HG03521 (cell line): ENCODE measurements around the gene TGFBR3.

Experiments used
- ATAC-seq: cut with Tn5 transposase; IDR thresholded peaks from one replicate; pipeline ENCODE4 v1.9.1; 2021; ENCODE audit warnings: mild to moderate bottlenecking, moderate library complexity; ENCODE audit not compliant: unreplicated experiment

The TGFBR3 gene

DNA sequence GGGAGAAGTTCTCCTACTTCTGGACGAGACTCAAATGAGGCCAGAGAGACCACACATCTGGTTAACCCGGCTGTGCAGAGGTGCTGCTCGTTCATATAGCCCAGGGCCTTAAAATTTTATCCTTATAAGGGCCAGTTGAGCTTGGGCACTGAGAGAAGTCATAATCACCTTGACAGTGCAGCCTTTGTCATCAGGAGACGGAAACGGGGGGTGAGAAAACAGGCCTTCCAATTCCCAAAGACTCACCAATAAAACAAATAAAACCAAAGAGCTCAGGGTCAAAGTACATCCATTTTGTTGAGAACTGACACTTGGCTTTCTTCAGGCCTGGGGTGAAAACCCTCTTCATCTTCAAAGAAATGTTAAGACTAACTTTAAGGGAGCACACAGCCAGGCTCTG is 167.1 kb downstream of the TGFBR3 start:
- ATAC-seq = no peak

DNA sequence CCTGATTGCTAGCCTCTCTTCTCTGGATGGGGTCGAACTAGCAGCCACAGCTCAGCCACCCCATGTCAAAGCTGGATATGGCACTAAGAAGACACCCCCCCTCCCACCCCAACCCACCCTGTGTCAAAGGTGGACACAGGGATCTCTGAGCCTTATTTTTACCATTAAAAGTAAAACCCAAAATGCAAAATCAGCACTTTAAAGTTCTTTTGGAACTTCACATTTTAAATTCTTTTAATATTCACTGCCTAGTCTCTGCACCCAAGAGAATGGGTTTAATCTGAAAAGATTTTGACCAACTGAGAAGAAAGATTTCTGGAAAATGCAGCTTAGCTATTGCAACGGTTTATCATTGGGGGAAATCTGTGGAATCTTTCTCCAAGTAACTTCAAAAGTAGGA is 167.6 kb downstream of the TGFBR3 start:
- no peak for ATAC-seq

DNA sequence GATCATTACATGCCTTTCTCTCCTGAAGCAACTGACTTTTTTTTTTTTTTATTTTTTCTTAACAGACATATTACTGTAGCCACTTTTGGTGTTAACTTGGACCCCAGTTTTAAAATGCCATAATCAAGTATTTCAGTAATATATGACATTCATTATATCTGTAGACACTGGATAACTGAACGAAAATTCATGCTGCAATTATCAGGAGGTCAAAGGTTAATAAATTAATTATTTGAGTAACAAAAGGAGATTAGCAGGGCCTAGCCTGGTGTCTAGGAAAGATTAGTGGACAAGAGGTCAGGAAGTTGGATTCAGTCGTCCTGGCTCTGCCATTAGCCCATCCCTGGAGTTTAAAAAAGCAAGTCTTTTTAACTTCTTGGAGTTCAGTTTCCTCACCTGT is 168.1 kb downstream of the TGFBR3 start:
- no peak for ATAC-seq

DNA sequence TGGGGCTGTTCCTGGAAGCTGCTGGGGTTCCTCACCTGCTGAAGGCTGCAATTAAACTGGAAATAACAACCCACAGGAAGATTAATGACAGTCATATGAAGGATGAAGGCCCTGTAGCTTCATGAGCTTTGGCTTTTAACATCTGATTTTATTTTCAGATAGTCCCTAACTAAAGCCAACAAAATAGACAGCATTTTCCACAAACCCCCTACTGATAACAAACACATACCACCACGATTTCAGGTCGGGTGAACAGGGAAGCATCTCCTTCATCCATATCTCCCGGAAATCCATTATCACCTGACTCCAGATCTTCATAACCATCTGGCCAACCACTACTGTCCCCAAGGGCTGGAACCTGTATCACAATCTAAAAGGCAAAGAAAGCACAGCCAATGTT is 169.6 kb downstream of the TGFBR3 start:
- no peak for ATAC-seq

DNA sequence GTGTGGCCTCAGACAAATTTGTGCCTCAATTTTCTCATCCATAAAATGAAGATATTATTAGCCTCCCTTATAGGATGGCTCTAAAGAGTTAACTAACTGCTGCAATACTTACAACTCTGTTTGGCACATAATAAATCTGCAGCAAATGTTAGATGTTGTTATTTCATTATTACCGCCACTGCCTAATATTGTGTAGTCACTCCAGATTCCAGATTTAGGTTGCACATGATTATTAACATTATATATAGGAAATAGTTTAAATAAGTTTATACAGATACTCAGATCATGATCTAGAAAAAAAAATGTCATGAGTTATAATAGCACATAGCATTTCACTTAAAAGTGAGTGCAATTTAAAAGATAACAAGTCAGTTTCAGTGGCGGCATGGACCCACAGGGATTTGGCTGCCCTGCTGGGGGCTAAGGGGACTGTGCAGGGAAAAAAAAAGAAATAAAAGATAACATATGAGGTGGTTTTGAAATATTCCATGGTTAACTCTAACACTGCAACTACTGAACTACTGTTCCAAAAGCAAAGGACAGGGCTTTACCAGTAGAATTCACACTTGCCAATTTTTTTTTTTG is 170.4 kb downstream of the TGFBR3 start:
- ATAC-seq = no peak

DNA sequence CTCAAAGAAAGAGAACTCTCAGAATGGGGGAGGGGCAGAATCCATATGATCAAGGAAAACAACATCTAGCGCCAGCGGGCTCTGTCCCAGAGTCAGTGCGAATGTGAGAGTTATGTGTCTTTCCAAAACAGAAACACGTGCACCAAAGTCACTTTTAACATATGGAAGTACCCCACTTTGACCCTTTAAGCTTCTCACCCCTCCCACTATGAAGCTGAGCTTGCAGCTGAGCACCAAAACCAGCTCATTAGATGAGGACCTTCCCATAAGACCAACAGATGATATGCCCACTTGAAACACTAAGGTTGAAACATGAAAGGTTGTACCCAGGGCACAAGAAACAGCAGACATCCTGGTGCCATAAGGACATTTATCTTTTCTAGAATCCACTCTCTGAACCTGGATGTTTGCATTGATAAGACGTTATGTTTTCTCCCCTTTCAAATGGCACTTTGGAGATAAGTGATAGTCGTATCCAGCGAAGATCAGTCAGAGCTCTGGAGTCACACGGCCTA is 171.0 kb downstream of the TGFBR3 start:
- no peak for ATAC-seq

DNA sequence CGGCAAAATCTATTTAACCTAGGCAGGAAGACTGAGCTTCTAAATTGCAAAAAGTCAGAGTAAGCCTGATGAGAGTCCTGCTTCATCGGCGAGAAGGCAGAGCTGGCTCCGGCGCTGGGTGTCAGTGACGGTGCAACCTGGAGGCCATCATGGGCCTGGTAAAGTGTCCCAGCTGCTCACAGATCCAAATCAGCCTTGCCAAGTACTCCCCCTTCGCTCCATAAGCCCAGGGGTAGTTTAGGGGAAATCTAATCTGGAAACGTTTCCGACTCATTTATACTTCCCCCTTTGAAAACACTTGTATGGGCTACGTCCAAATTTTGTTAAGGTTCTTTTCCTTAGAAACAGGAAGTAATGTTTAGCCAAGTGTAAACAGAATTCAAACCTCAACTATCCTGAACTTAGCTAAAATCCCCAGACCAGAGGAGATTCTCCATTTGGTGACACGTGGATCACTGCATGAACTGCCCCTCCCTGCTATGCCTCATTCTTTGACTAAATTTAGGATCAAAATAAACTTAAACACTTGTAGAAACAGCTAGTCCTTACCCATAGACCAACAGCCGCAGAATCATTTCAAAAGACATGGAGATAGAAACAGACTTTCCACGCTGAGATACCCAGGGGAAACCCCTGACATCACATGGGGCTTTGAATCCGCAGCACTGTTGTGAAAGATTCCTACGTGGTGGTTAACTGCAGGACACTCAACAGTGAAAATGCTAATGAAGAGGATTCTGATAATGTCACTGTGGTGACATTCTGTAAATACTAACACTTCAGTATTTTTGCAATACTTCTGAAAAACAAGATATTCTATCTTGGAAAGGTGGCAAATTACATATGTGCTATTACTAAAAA is 172.7 kb downstream of the TGFBR3 start:
- no peak for ATAC-seq

DNA sequence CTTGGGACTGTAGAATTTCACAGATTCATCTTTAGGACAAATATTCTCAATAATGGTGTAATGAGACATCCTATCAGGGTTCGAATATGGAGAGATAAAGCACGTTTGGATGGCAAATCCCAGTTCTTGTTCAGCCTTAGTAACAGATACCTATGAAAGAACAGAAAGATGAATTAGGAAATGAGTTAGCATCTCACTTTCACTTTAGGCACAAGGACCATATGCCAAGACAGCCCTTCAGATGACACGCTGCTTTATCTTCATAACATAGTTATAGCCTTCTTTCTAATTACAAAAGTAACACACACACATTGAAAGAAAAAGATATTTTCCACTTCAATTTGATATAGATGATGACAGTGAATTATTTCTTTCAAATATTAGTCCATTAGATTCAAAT is 173.6 kb downstream of the TGFBR3 start:
- no peak for ATAC-seq

DNA sequence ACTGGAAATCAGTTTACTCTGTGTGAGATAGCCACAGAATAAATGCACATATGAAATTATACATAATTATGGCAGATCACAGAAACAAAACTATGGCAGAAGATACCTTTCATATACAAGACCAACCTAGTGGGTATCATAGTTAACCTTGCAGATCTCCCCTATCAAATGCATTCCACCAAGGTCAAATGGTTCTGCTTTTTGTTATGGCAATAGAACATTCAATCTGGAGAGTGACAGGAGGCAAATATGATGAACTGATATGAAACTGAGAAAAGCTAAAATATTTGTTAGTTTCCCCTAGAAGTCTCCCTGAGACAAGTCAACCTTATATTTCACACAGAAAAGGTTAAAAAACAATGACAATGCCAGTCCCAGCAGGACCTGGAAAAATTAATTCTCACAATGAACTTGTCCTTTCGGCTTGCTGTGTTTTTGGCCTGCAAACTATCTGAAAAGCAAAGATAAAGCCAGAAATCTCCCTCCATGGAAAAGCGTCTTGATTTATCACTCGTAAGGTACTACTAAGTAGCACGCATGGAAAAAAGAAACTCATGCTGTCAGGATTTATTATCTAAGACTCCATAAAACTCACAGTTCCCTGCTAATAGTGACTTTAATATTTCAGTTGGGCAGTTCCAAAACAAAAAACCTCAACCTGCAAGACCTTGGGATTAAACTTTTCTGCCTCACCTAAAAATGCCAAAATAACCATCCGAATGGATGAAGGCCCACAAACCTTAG is 174.3 kb downstream of the TGFBR3 start:
- ATAC-seq = no peak

DNA sequence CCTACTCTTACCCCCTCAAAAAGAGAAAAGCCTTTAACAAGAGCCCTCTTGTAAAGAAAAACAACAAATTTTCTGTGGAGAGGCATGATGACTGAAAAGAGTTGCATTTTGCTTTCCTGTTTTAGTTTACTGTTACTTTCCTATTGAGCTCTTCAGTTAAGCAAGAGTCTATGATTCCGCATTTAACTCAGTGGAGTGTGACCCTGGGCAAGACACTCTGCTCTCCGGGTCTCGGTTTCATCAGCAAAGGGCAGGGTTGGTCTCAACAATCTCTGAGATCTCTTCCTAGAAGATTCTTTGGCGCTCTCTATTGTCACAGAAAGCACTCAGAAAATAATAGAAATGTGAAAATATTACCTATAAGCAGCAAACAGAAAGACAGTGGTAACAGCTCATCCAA is 175.7 kb downstream of the TGFBR3 start:
- ATAC-seq = no peak

DNA sequence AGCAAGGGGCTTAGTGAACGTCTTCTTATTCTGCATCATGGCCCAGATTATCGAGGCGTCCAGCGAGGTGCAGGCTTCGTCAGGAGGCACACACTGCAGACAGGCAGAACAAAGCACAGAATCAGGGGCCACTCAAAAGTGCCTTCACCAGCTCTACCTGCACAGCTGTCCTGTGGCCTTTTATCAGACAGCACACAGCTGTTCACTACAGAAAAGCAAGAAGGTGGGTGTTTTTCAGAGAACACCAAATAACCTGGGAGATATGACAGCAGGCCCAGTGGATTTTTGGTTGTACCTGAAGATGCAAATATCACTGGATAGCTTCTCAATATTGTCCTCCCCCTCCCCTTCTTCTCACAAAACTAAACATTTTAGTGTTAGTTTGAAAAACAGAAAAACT is 177.3 kb downstream of the TGFBR3 start:
- ATAC-seq = no peak

DNA sequence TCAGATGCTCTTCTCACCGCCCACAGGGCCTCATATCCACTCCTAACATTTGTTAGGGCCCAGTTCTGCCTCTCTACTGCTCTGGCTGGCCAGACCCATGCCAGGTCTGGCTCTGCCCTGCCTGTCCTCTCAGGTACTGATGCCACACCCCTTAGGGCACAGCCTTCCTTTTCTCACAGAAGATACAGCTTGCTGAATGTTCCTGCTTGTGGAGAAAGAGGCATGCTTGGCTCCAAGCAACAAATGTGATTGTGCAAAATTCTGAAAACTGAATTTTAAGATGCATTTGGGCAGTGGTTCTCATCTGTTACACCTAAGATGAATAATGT is 178.1 kb downstream of the TGFBR3 start:
- no peak for ATAC-seq

DNA sequence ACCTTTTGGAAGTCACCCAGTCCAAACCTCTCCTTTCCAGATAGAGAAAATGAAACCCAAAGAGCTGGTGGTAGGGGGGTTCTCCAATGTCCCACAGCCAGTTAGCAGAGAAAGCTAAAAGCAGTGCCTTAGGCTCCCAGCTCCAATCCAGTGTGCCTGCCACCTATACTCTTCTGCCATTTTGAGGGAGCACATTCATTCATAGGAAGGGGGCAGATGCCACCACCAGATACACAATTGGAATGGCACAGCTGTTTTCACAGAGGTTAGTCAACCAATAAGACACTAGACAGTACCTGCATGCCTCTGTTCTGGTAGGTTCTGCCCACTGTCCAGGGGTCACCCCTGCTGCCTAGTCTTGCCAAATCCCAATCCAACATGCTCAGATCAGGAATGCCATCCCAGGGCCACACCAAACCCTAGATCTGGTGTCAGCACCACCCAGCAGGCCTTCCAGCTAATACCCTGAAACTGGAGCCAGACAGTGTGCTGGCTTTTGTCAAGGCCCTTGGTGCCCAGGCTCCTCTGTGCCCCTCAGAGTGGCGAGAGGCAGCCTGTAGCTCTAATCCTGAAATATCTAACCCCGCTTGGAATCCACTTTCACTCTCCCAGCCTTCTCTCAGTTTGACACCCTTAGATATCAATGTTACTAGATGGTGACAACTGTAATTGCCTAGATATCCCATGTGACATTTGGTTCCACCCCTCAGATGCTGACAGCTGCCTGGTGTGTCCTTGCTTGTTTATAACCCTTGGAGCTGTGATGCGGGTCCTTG is 178.6 kb downstream of the TGFBR3 start:
- no peak for ATAC-seq

DNA sequence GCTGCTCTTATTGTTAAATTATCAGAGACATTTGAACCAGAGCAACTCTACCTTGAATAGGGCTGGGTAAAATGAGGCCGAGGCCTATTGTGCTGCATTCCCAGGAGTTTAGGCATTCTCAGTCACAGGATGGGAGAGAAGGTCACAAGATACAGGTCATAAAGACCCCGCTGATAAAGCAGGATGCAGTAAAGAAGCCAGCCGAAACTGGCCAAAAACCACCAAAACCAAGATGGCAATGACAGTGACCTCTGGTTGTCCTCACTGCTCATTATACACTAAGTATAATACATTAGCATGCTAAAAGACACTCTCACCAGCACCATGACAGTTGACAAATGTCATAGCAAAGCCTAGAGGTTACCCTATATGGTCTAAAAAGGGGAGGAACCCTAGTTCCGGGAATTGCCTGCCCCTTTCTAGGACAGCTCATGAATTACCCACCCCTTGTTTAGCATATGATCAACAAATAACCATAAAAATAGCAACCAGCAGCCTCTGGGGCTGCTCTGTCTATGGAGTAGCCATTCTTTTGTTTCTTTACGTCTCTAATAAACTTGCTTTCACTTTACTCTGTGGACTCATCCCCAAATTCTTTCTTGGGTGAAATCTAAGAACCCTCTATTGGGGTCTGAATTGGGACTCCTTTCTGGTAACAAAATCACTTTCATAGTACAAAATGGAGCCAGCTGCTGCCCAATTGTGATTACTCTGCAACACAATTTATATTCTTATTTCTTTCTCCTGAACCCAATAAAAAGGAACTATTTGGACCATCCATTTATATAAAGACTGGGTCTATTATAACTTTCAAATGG is 179.6 kb downstream of the TGFBR3 start:
- ATAC-seq = no peak

DNA sequence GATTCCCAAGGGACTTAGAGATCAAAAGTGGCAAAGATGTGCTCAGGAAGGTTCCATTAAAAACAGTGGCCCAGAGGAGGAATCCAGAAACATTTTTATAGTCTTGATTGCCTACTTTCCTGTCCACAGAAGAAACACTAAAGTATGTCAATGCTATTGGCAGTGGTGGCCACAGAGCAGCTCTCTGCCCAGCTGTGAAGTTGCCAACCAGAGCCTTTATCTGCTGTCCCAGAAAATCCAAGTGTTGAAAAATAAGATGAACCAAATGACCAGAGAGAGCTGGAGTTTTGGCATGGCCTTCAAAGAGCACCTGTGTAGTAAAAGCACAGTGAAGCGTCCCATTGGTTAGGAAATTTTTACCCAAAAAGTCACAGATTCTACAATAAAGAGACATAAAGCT is 181.2 kb downstream of the TGFBR3 start:
- no peak for ATAC-seq

DNA sequence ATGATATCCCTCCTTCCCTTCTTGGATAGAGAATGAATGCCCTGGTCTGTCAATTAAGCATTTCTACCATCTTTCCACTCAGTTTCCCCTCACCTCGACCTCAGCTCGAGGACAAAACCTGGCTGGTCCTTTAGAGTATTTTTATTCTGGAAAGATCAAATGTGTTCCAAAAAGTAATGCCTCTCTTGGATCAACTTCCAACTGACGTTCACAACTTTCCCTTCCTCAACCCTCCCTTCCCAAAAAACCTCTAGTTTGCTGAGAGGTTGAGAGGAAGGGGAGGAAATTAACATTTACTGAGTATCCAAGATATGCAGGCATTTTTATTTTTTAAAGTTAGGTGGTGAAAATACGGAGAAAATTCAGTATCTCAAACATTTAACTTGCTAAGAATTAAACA is 182.9 kb downstream of the TGFBR3 start:
- ATAC-seq = no peak

DNA sequence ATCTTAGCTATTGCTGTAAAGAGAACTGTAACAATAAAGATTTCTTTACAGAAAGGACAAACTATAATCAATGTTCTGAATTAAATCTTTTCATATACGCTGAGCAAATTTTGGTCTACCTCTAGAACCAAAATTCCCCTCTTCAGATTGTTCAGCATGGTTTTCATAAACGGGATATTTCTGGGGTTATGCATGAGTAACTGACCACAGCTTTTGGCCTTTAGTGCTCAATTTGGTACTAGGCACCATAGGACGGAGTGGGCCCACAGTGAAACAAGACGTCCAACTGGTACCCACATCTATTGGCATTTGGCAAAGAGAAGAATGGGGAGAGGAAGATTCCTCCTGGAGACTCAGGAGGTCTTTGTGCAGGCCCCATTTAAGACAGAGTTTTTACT is 184.5 kb downstream of the TGFBR3 start:
- no peak for ATAC-seq

DNA sequence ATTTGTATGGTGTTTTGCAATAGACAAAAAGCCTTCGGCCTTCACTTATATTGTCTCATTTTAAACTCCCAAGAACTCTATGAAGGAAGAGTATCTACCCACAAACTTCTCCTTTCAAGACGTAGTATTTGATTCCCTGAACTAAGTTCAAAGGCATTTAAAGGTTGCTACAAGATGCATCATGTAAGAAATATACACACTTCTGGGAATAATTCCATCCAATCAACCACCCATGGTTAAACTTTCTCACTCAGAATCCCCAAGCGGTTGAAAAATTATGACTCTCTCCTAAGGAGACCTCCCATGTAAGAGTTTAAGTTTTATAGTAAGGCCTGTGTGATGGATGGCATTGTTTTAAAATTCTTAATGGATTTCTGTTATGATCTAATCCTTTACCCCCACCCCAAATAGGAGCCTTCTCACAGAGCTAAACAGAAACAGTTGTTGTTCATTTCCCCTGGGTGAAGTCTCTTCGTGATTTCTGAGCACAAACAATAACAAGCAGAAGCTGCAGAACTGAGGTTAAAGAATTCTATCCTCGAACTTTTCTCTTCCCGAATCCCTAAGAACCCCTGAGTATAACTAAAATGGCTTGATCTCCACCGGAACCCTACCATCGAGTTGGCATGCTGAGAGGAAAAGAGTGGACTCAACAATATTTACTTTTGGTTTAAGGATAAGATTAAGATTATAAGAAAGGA is 185.0 kb downstream of the TGFBR3 start:
- no peak for ATAC-seq

DNA sequence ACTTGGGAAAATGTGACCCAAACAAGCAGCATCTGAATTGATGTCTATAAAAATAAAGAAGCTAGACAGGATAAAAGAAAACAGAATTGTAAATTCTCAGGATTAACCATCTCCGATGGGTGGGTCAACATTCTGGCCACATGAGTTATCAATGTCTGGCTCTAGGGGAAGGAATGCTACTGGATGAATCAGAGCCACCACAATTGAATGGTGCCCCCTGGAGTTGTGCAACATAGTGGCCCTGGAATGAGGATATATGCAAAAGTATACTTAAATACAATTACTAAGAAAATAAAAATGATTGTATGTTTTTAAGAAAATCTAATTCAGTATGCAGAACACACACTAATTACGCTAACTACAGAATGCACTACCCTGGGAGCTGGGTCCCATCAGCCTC is 185.6 kb downstream of the TGFBR3 start:
- no peak for ATAC-seq
